ENCODE measurements around the gene LRRC66.

Gene LRRC66

DNA sequence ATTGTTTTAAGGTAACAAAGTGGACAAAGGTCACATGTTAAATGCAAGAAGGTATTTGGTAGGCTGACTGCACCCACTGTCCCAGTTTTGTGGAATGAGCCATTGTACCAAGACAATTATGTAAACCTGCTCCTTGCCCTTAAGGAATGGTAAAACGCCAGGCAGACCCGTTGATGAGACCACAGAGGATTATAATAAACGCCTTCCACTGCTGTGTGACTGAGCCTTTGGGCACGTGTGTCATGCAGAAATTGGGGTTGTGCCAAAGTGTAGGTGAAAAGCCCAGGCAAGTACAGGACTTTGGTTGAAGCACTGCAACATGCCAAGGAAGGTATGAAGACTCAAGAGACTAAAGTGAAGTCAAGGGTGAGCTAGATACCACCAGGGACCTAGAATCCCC, 59.7 kb downstream of the LRRC66 start:
- peaks cover 0 to 5% of the 10 kb centered on the region in 2 donors for H3K9me3 ChIP-seq (ENCODE audit: control insufficient read depth in 1 of 2, low read length in 2 of 2)
- H3K27me3 ChIP-seq (ENCODE audit: low read depth, low read length), result no peaks in the 10 kb centered on the region
- peaks cover 0 to 3% of the 10 kb centered on the region in 2 donors for H3K4me1 ChIP-seq (ENCODE audit: control insufficient read depth in 1 of 2, insufficient read depth in 2 of 2, low read length in 2 of 2)
- no peak overlapping the region for H3K27ac ChIP-seq (ENCODE audit: low read length)
- no peak overlapping the region for H3K4me3 ChIP-seq (ENCODE audit: low read depth in 1 of 2, low read length in 2 of 2)
- H3K36me3 ChIP-seq (ENCODE audit: control insufficient read depth in 1 of 2, insufficient read depth in 2 of 2, low read length in 2 of 2), result no peaks in the 10 kb centered on the region

DNA sequence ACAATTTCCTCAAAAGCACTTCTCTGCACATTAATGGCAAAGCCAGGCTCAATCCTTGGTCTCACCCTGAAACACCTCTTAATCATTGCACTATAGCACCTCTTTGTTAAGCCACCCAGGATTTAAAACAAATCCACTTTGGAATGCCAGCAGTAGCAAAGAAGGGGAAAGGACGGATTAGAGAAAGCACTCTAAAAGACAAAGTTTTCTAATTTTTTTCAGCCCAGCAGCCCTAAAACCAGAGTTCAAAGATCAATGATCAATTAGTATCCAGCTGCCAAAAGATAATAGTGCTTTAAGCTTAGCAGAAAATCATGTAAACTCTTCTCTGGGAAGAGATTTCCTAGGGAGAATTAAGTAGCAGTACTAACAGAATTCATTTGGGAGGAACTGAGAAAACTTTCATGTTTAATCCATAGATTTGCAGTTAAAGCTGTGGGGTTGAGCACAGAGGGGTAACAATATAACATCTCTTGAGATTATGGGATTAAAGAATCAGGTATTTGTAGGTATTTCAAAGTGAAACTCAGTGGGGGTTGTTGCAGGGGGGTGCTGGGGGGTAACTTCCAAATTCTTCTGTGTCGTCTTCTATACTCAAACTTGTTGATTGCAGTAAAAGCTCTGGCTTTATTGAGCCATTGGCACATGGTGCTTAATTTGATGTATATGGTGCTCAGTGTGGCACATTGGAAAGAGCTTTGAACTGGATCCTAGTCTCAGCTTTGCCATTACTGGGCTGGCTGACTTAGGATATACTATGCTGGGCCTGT, 61.8 kb downstream of the LRRC66 start:
- no peak overlapping the region for H3K27ac ChIP-seq (ENCODE audit: low read length)
- H3K9me3 ChIP-seq (ENCODE audit: control insufficient read depth in 1 of 2, low read length in 2 of 2), result peaks cover 0 to 5% of the 10 kb centered on the region in 2 donors
- no peak overlapping the region for H3K4me3 ChIP-seq (ENCODE audit: low read depth in 1 of 2, low read length in 2 of 2)
- H3K4me1 ChIP-seq (ENCODE audit: control insufficient read depth in 1 of 2, insufficient read depth in 2 of 2, low read length in 2 of 2), result no peaks in the 10 kb centered on the region
- H3K36me3 ChIP-seq (ENCODE audit: control insufficient read depth in 1 of 2, insufficient read depth in 2 of 2, low read length in 2 of 2), result no peaks in the 10 kb centered on the region
- no peaks in the 10 kb centered on the region for H3K27me3 ChIP-seq (ENCODE audit: low read depth, low read length)

All from muscle layer of duodenum (tissue), 2 donors.